ENCODE results near the gene TDRKH. TPM values are rescaled to one million over a fixed set of nuclear protein-coding genes. Genes with fewer than 3 reads are reported as not detected.

The TDRKH gene
- total RNA-seq, 4 donors from 2014 or later = 5.9 to 10.5 (median 8.3) TPM

DNA sequence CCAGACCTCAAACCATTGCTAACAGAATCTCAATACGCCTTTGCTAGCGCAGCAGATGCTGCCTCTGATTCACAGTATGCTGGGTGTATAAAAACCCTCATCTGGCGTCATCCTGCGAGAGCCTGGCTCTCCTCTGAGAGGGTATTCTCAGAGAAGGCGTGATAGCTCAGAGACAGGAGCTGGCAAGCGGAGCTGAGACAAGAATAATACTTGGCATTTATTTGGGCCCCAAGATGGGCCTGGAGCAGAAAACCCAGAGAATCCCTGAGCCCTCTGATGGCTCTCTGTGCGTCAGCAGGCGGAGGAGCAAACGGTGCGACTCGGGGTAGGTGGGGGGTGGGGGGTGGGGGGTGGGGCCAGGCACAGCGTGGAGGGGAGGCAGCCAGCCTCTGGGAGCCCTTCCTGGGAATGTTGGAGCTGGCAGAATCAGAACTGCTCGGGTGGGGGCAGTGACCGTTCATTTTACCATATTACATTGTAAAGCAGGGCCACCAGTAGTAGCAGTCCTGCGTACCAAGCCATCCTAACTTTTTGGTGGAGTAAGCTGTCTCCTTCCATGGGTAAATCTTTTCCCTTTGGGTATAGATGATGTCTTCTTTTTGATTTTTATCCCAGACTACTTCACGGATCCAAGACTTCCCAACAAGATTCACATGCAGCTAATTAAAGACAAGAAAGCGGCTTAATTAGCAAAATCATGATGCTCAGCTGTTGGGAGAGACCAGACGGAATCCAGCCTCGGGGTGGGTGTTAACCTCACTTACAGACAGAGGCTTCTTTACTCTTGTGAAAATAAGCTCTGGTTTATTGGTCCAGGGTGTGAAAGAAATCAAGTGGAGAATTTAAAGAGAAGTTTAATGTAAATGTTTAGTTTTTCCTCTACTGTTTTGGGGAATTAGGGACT lies 61.9 kb downstream of the TDRKH start:
- TF ChIP-seq, protein P1, sequence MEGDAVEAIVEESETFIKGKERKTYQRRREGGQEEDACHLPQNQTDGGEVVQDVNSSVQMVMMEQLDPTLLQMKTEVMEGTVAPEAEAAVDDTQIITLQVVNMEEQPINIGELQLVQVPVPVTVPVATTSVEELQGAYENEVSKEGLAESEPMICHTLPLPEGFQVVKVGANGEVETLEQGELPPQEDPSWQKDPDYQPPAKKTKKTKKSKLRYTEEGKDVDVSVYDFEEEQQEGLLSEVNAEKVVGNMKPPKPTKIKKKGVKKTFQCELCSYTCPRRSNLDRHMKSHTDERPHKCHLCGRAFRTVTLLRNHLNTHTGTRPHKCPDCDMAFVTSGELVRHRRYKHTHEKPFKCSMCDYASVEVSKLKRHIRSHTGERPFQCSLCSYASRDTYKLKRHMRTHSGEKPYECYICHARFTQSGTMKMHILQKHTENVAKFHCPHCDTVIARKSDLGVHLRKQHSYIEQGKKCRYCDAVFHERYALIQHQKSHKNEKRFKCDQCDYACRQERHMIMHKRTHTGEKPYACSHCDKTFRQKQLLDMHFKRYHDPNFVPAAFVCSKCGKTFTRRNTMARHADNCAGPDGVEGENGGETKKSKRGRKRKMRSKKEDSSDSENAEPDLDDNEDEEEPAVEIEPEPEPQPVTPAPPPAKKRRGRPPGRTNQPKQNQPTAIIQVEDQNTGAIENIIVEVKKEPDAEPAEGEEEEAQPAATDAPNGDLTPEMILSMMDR (IDR thresholded peaks at IDR 0.05; ENCODE audit: low read depth) = no peak

DNA sequence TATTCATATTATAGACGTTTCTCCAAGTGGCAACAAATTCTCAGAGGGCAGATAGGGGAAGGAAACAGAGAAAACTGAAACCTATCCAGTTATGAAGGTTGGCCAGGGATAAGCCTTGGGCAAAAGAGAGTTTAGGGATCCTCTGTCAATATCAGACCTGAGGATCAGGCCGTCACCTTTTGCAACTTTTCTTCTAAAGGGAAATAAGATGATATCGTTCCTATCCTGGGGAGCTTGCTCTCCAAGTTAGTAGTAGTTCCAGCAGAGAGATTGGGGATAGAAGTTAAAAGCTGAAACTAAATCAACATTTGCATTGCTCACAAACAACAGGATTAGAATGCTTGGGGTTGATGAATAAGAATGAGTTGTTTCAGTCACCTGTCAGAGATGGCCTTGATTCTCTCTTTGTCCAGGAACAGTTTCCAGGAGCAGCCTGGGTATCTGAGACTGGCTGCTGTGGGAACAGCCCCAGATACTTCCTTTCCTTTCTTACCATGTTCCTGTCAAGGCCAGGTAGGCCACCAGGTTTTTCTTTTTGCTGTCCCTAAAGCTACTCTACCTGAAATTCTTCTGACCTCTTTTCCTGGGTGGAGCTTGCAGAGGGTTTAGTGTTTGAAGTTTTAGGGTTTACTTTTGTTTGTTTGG lies 66.5 kb downstream of the TDRKH start:
- TF ChIP-seq, protein P1 (IDR thresholded peaks at IDR 0.05; ENCODE audit: low read depth) = no peak

Small RNAs within 50 kb of the gene (small RNA-seq; reads per million reads assigned to genes)
- gene RNU6-662P = not detected

Other genes starting within 250 kb of the TDRKH start
- gene SNX27, start 178.4 kb downstream of the TDRKH start, total RNA-seq = 10 to 100 TPM; 30.0 to 62.2 (median 46.6) TPM
- gene CELF3, start 73.7 kb downstream of the TDRKH start, total RNA-seq = not detected
- not detected for gene RIIAD1, start 69.0 kb downstream of the TDRKH start, total RNA-seq
- 10 to 100 TPM; 52.7 to 75.7 (median 57.8) TPM for gene MRPL9, start 27.0 kb downstream of the TDRKH start, total RNA-seq
- gene LINGO4, start 14.9 kb upstream of the TDRKH start, total RNA-seq = not detected
- gene RORC, start 41.3 kb upstream of the TDRKH start, total RNA-seq = 1 to 10 TPM in 3 of 4 donors, under 1 TPM in 1; 0.98 to 6.4 (median 2.9) TPM
- under 1 TPM in 1 of 4 donors, not detected in 3; 0.68 TPM for gene C2CD4D, start 49.3 kb upstream of the TDRKH start, total RNA-seq
- not detected for gene THEM5, start 63.2 kb upstream of the TDRKH start, total RNA-seq
- 10 to 100 TPM; 20.7 to 34.2 (median 26.5) TPM for gene THEM4, start 119.0 kb upstream of the TDRKH start, total RNA-seq
- 100 to 1,000 TPM; 152 to 404 (median 235) TPM for gene S100A10, start 203.4 kb upstream of the TDRKH start, total RNA-seq
- 100 to 1,000 TPM; 116 to 496 (median 319) TPM for gene S100A11, start 246.5 kb upstream of the TDRKH start, total RNA-seq

Measured in subcutaneous adipose tissue (tissue), 4 donors.